ENCODE measurements around the gene SURF4. TPM values are rescaled to one million over a fixed set of nuclear protein-coding genes. Genes with fewer than 3 reads are reported as not detected.

SURF4 gene
- total and polyA plus RNA-seq, 2 donors, result 109 to 152 TPM

- no peaks in the 10 kb centered on the region for H3K36me3 ChIP-seq (ENCODE audit: insufficient read depth)
- H3K4me1 ChIP-seq (ENCODE audit: insufficient read depth), result no peaks in the 10 kb centered on the region
- no peak for DNase-seq (ENCODE audit: extremely low spot score)
- 82% methylated on average over 7 of the region's 7 CpGs for WGBS
- no peak overlapping the region for H3K4me3 ChIP-seq (ENCODE audit: low read depth, low read length)
- no peak overlapping the region for H3K27ac ChIP-seq (ENCODE audit: low read depth)
Observed at GRCh38 chr9:133390713-133391112, 14.9 kb upstream of the SURF4 start.

GRCh38 chr9:133389562-133389961, 13.7 kb upstream of the SURF4 start:
- 85% methylated on average over 13 of the region's 13 CpGs for WGBS
- DNase-seq (ENCODE audit: extremely low spot score), result no peak
- Histone ChIP-seq H3K4me1 (ENCODE audit: insufficient read depth) (no peaks in the 10 kb centered on the region), H3K36me3 (ENCODE audit: insufficient read depth) (no peaks in the 10 kb centered on the region), H3K27ac (ENCODE audit: low read depth) (no peak overlapping the region), H3K4me3 (ENCODE audit: low read depth, low read length) (no peak overlapping the region)

GRCh38 chr9:133389025-133389557, 13.2 kb upstream of the SURF4 start:
- DNase-seq (ENCODE audit: extremely low spot score), result no peak
- Histone ChIP-seq H3K36me3 (ENCODE audit: insufficient read depth) (no peaks in the 10 kb centered on the region), H3K4me3 (ENCODE audit: low read depth, low read length) (no peak overlapping the region), H3K4me1 (ENCODE audit: insufficient read depth) (no peaks in the 10 kb centered on the region), H3K27ac (ENCODE audit: low read depth) (no peak overlapping the region)
- WGBS, result 95% methylated on average over 12 of the region's 12 CpGs

GRCh38 chr9:133387680-133388079, 11.8 kb upstream of the SURF4 start:
- 75% methylated on average over 9 of the region's 9 CpGs for WGBS
- H3K4me3 ChIP-seq (ENCODE audit: low read depth, low read length), result no peak overlapping the region
- DNase-seq (ENCODE audit: extremely low spot score), result no peak
- no peaks in the 10 kb centered on the region for H3K4me1 ChIP-seq (ENCODE audit: insufficient read depth)
- H3K27ac ChIP-seq (ENCODE audit: low read depth), result no peak overlapping the region
- no peaks in the 10 kb centered on the region for H3K36me3 ChIP-seq (ENCODE audit: insufficient read depth)

- Histone ChIP-seq H3K36me3 (ENCODE audit: insufficient read depth) (no peaks in the 10 kb centered on the region), H3K4me3 (ENCODE audit: low read depth, low read length) (no peak overlapping the region), H3K4me1 (ENCODE audit: insufficient read depth) (no peaks in the 10 kb centered on the region), H3K27ac (ENCODE audit: low read depth) (no peak overlapping the region)
- DNase-seq (ENCODE audit: extremely low spot score), result no peak
- 73% methylated on average over 13 of the region's 13 CpGs for WGBS
Observed at GRCh38 chr9:133386338-133386737, 10.5 kb upstream of the SURF4 start.

- no peaks in the 10 kb centered on the region for H3K4me1 ChIP-seq (ENCODE audit: insufficient read depth)
- DNase-seq (ENCODE audit: extremely low spot score), result no peak
- no peak overlapping the region for H3K4me3 ChIP-seq (ENCODE audit: low read depth, low read length)
- WGBS, result 87% methylated on average over 14 of the region's 14 CpGs
- no peak overlapping the region for H3K27ac ChIP-seq (ENCODE audit: low read depth)
- no peaks in the 10 kb centered on the region for H3K36me3 ChIP-seq (ENCODE audit: insufficient read depth)
Observed at GRCh38 chr9:133385452-133385851, 9.6 kb upstream of the SURF4 start.

GRCh38 chr9:133384736-133385321, 9.0 kb upstream of the SURF4 start:
- no peak overlapping the region for H3K27ac ChIP-seq (ENCODE audit: low read depth)
- no peaks in the 10 kb centered on the region for H3K4me1 ChIP-seq (ENCODE audit: insufficient read depth)
- H3K4me3 ChIP-seq (ENCODE audit: low read depth, low read length), result no peak overlapping the region
- H3K36me3 ChIP-seq (ENCODE audit: insufficient read depth), result no peaks in the 10 kb centered on the region
- DNase-seq (ENCODE audit: extremely low spot score), result no peak
- 82% methylated on average over 17 of the region's 17 CpGs for WGBS

GRCh38 chr9:133383438-133383837, 7.6 kb upstream of the SURF4 start:
- 96% methylated on average over 3 of the region's 3 CpGs for WGBS
- H3K4me3 ChIP-seq (ENCODE audit: low read depth, low read length), result no peak overlapping the region
- H3K36me3 ChIP-seq (ENCODE audit: insufficient read depth), result no peaks in the 10 kb centered on the region
- no peaks in the 10 kb centered on the region for H3K4me1 ChIP-seq (ENCODE audit: insufficient read depth)
- DNase-seq (ENCODE audit: extremely low spot score), result no peak
- H3K27ac ChIP-seq (ENCODE audit: low read depth), result no peak overlapping the region

GRCh38 chr9:133382507-133383141, 6.8 kb upstream of the SURF4 start:
- no peak for DNase-seq (ENCODE audit: extremely low spot score)
- WGBS, result 78% methylated on average over 4 of the region's 4 CpGs
- no peaks in the 10 kb centered on the region for H3K36me3 ChIP-seq (ENCODE audit: insufficient read depth)
- no peak overlapping the region for H3K27ac ChIP-seq (ENCODE audit: low read depth)
- no peak overlapping the region for H3K4me3 ChIP-seq (ENCODE audit: low read depth, low read length)
- no peaks in the 10 kb centered on the region for H3K4me1 ChIP-seq (ENCODE audit: insufficient read depth)

GRCh38 chr9:133380734-133381133, 4.9 kb upstream of the SURF4 start:
- no peak for DNase-seq (ENCODE audit: extremely low spot score)
- H3K4me1 ChIP-seq (ENCODE audit: insufficient read depth), result peaks cover 3% of the 10 kb centered on the region
- no peaks in the 10 kb centered on the region for H3K36me3 ChIP-seq (ENCODE audit: insufficient read depth)
- 67% methylated on average over 4 of the region's 4 CpGs for WGBS
- H3K4me3 ChIP-seq (ENCODE audit: low read depth, low read length), result no peak overlapping the region
- no peak overlapping the region for H3K27ac ChIP-seq (ENCODE audit: low read depth)

- H3K36me3 ChIP-seq (ENCODE audit: insufficient read depth), result no peaks in the 10 kb centered on the region
- no peak overlapping the region for H3K4me3 ChIP-seq (ENCODE audit: low read depth, low read length)
- H3K4me1 ChIP-seq (ENCODE audit: insufficient read depth), result peaks cover 3% of the 10 kb centered on the region
- H3K27ac ChIP-seq (ENCODE audit: low read depth), result no peak overlapping the region
- 91% methylated on average over 14 of the region's 14 CpGs for WGBS
- no peak for DNase-seq (ENCODE audit: extremely low spot score)
Observed at GRCh38 chr9:133379153-133380086, 3.6 kb upstream of the SURF4 start.

- no peak for DNase-seq (ENCODE audit: extremely low spot score)
- WGBS, result 88% methylated on average over 1 of the region's 1 CpG
- H3K36me3 ChIP-seq (ENCODE audit: insufficient read depth), result no peaks in the 10 kb centered on the region
- peaks cover 3% of the 10 kb centered on the region for H3K4me1 ChIP-seq (ENCODE audit: insufficient read depth)
- no peak overlapping the region for H3K4me3 ChIP-seq (ENCODE audit: low read depth, low read length)
- H3K27ac ChIP-seq (ENCODE audit: low read depth), result no peak overlapping the region
Observed at GRCh38 chr9:133378408-133378962, 2.6 kb upstream of the SURF4 start.

- 72% methylated on average over 6 of the region's 6 CpGs for WGBS
- DNase-seq (ENCODE audit: extremely low spot score), result no peak
- no peaks in the 10 kb centered on the region for H3K36me3 ChIP-seq (ENCODE audit: insufficient read depth)
- H3K4me3 ChIP-seq (ENCODE audit: low read depth, low read length), result no peak overlapping the region
- H3K4me1 ChIP-seq (ENCODE audit: insufficient read depth), result peaks cover 3% of the 10 kb centered on the region
- no peak overlapping the region for H3K27ac ChIP-seq (ENCODE audit: low read depth)
Observed at GRCh38 chr9:133377721-133378216, 1.9 kb upstream of the SURF4 start.
